OCI-LY7 (cell line): ENCODE data around the gene CRYBB3. TPM values are rescaled to one million over a fixed set of nuclear protein-coding genes. Genes with fewer than 3 reads are reported as not detected.
"Not testable (repeated sequence)": the region's sequence is repeated elsewhere in the genome, so short reads cannot be mapped to it uniquely, and the experiment has no call there.

Experiments
- BruUV-seq: library from RNA; stranded (reverse); fragments of 400-500 nt; replicated peaks from 2 replicates; lab custom pipeline; 2021; lab: Mats Ljungman, UMichigan
- CTCF ChIA-PET: fragments of 300-600 bp; sonication (Branson Sonifier 250); formaldehyde crosslinking; loops from one replicate; lab custom pipeline; 2022; ENCODE audit warnings: antibody characterized with exemption; ENCODE audit not compliant: unreplicated experiment; lab: Charles Lee
- POLR2A ChIA-PET: fragments of 300-600 bp; sonication (Branson Sonifier 250); formaldehyde crosslinking; loops from one replicate; lab custom pipeline; 2022; ENCODE audit warnings: antibody characterized with exemption; lab: Charles Lee
- DNase-seq: peaks from one replicate; pipeline ENCODE4 v3.0.0-alpha.2; 2015; ENCODE audit warnings: low spot score
- H2AFZ ChIP-seq: fragments of 200-600 bp; sonication (generic), shearing (Covaris generic); 2 replicates; pipeline ENCODE4 v1.6.1; 2014; ENCODE audit warnings: mild to moderate bottlenecking, antibody characterized with exemption, low read length, moderate library complexity
- H3K27ac ChIP-seq: fragments of 200-600 bp; sonication (generic); 2 replicates; pipeline ENCODE4 v1.5.1; 2014; ENCODE audit warnings: mixed run types, low read depth, mild to moderate bottlenecking, moderate library complexity, low read length, inconsistent platforms; ENCODE audit not compliant: poor library complexity, severe bottlenecking
- H3K36me3 ChIP-seq: fragments of 200-600 bp; sonication (generic); 2 replicates; pipeline ENCODE4 v1.6.1; 2014; ENCODE audit warnings: mild to moderate bottlenecking, antibody characterized with exemption, low read length, moderate library complexity, mixed read lengths; ENCODE audit not compliant: insufficient read depth
- H3K4me1 ChIP-seq: fragments of 200-600 bp; sonication (generic); 2 replicates; pipeline ENCODE4 v1.5.1; 2014; ENCODE audit warnings: mild to moderate bottlenecking, low read length; ENCODE audit not compliant: insufficient read depth, poor library complexity, severe bottlenecking
- H3K4me2 ChIP-seq: fragments of 200-600 bp; sonication (generic); 2 replicates; pipeline ENCODE4 v1.6.1; 2014; ENCODE audit warnings: mild to moderate bottlenecking, low read length
- H3K4me3 ChIP-seq: fragments of 200-600 bp; sonication (generic); 2 replicates; pipeline ENCODE4 v1.5.1; 2014; ENCODE audit warnings: mild to moderate bottlenecking, low read depth, low read length; ENCODE audit not compliant: poor library complexity, severe bottlenecking
- H3K79me2 ChIP-seq: fragments of 200-600 bp; sonication (generic); 2 replicates; pipeline ENCODE4 v1.6.1; 2016; ENCODE audit warnings: low read depth, mild to moderate bottlenecking, low read length, moderate library complexity, mixed read lengths; ENCODE audit not compliant: insufficient read depth
- H3K9me2 ChIP-seq: fragments of 200-600 bp; sonication (generic); 2 replicates; pipeline ENCODE4 v1.6.1; 2016; ENCODE audit warnings: mild to moderate bottlenecking, low read length, mixed read lengths; ENCODE audit not compliant: insufficient read depth
- H3K9me3 ChIP-seq: fragments of 200-600 bp; sonication (generic); 2 replicates; pipeline ENCODE4 v1.6.1; 2014; ENCODE audit warnings: mild to moderate bottlenecking, mixed run types, low read length, mixed read lengths
- H4K20me1 ChIP-seq: fragments of 200-600 bp; sonication (generic); 2 replicates; pipeline ENCODE4 v1.6.1; 2014; ENCODE audit warnings: mild to moderate bottlenecking, antibody characterized with exemption, low read length, moderate library complexity, mixed read lengths; ENCODE audit not compliant: insufficient read depth
- EZH2phosphoT487 ChIP-seq: fragments of 200-600 bp; sonication (generic); IDR thresholded peaks from 2 replicates; pipeline ENCODE4 v1.6.1; 2018; ENCODE audit warnings: low read depth, borderline replicate concordance, mild to moderate bottlenecking, mixed run types, antibody characterized with exemption, low read length, moderate library complexity, mixed read lengths
- intact Hi-C: fragments of 100-400 bp; cut with micrococcal nuclease; formaldehyde crosslinking; loops from one replicate; pipeline ENCODE4 v1.10.0; 2022; ENCODE audit not compliant: unreplicated experiment
- total RNA-seq, 2 experiments: library from RNA; depleted of rRNA in 1 of 2; stranded (reverse); fragments of >200 nt in 1 of 2; shearing (Covaris generic) in 1 of 2; gene quantifications; 2 replicates each; pipeline ENCODE4 v1.2.3, GENCODE V29; 2014 to 2022
- TF ChIP-seq, protein P1 (sequence below): fragments of 200-600 bp; sonication (generic); conservative IDR thresholded peaks from 2 replicates; pipeline ENCODE4 v1.5.1; 2014; ENCODE audit warnings: mild to moderate bottlenecking, antibody characterized with exemption, low read length, moderate library complexity, mixed read lengths

CRYBB3 gene
- total RNA-seq, 2 experiments from 2014 or later, result not detected

DNA sequence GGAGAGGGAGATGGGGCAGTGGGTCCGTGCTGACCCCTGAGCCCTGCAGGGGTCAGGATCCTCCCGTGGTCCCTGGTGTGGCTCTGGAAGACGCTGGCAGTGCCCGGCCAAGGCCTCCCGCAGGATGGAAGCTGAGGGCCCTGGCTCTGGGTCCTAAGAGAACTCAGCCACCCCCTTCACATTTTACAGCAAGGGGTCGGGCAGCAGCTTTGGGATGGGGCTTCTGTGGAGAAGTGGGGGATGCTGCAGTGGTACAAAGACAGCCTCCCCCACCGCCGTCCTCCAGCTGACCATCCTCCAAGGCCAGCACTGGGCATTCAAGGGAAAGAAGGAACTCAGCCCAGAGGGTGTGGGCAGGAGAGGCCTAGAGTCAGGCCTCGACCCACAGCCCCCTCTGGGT, 21.8 kb upstream of the CRYBB3 start:
- Histone ChIP-seq H3K27ac (no peak overlapping the region), H4K20me1 (no peaks in the 10 kb centered on the region), H3K9me2 (no peaks in the 10 kb centered on the region), H3K4me2 (no peak overlapping the region), H3K9me3 (no peaks in the 10 kb centered on the region), H3K79me2 (no peaks in the 10 kb centered on the region), H3K4me1 (no peaks in the 10 kb centered on the region), H3K36me3 (no peaks in the 10 kb centered on the region), H3K4me3 (no peak overlapping the region), H2AFZ (no peak overlapping the region)
- ChIA-PET POLR2A (no interaction called here), CTCF (no interaction called here)
- intact Hi-C loops, result no loop called here
- DNase-seq, result no peak
- BruUV-seq, result no TSS peak
- TF ChIP-seq, protein P1, sequence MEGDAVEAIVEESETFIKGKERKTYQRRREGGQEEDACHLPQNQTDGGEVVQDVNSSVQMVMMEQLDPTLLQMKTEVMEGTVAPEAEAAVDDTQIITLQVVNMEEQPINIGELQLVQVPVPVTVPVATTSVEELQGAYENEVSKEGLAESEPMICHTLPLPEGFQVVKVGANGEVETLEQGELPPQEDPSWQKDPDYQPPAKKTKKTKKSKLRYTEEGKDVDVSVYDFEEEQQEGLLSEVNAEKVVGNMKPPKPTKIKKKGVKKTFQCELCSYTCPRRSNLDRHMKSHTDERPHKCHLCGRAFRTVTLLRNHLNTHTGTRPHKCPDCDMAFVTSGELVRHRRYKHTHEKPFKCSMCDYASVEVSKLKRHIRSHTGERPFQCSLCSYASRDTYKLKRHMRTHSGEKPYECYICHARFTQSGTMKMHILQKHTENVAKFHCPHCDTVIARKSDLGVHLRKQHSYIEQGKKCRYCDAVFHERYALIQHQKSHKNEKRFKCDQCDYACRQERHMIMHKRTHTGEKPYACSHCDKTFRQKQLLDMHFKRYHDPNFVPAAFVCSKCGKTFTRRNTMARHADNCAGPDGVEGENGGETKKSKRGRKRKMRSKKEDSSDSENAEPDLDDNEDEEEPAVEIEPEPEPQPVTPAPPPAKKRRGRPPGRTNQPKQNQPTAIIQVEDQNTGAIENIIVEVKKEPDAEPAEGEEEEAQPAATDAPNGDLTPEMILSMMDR, result no peak
- no peak for TF ChIP-seq EZH2phosphoT487

DNA sequence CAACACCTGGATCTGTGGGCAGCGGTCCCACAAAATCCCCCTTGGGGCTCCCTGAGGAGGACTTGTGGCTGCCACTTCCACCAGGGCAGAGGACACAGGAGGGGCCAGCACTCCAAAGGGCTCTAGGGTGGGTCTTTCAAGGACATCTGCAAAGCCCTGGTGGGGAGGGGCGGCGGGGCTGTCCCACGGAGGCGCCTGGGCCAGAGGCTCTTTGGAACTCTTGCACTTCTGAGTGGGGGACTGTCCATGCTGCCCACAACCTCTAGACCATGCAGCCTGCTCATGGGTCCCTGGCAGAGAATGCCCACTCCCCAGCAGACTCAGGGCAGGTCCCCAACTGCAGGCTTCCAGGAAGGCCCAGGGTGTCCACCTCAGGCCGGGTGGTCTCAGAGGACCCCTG, 21.3 kb upstream of the CRYBB3 start:
- not testable (repeated sequence) for BruUV-seq

DNA sequence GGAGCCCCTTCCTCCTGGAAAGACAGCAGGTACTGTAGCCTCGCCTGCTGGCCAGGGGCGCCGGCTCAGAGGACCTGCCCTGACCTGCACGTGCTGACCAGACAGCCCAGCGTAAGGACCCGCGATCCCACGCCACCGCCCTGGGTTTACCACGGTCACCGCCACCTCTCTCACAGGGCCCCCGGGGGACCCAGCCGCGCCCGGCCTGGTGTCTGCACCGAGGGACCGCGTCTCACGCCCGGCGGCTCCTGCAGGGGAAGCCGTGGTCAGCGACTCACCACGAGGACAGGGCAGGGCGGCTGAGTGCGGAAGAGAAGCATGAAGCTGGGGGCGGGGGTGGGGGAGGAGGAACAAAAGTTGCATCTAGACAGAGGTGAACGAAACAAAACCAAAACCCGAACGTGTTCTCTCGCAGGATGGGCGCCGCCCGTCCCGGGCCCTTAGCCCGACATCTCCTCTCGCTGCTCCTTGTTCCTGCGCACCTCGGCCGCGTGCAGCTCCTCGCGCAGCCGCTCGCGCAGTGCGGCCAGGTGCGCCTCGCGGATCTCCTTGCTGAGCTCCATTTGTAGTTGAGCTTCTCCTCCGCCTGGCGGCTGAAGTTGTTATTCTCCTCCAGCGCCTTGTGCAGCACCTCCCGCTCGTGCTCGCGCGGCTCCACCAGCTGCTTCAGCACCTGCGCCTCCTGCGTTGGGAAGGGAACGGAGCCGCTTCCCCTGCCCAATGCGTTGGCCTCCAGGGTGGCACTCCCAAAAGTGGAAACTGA, 20.6 kb upstream of the CRYBB3 start:
- Histone ChIP-seq H3K4me3 (peak overlapping the region; percentile 52), H3K4me2 (0 out of 2 replicates have a peak overlapping the region, but pooled peaks have one; percentile 36)
- H3K4me1 ChIP-seq, H3K27ac ChIP-seq, H3K9me3 ChIP-seq, BruUV-seq, DNase-seq, intact Hi-C loops, H3K79me2 ChIP-seq, H2AFZ ChIP-seq, H4K20me1 ChIP-seq, H3K36me3 ChIP-seq, H3K9me2 ChIP-seq, CTCF ChIA-PET: not testable (repeated sequence)
- POLR2A ChIA-PET, result interaction anchor here (1.1 kb wide), 1 partner anchor 17 kb away, joined by 3 read pairs; no protein-coding TSS in a partner anchor

More for the DNA sequence above, 21.3 kb upstream of the CRYBB3 start:
- H3K27ac ChIP-seq, H3K36me3 ChIP-seq, DNase-seq, intact Hi-C loops, H3K9me3 ChIP-seq, POLR2A ChIA-PET, H4K20me1 ChIP-seq, CTCF ChIA-PET, H3K9me2 ChIP-seq, H2AFZ ChIP-seq, H3K4me2 ChIP-seq, H3K4me1 ChIP-seq, H3K79me2 ChIP-seq: not testable (repeated sequence)
- peak overlapping the region; percentile 23 for H3K4me3 ChIP-seq
